BE2C (cell line): ENCODE measurements around the gene RTN4.

Experiments used
- DNase-seq: peaks from one replicate; pipeline ENCODE4 v3.0.0-alpha.2; 2020
- H3K27me3 ChIP-seq: fragments of 250-450 bp; sonication (Bioruptor Pico); 2 replicates; pipeline ENCODE4 v1.5.1; 2020; ENCODE audit warnings: mild to moderate bottlenecking
- H3K36me3 ChIP-seq: fragments of 250-450 bp; sonication (Bioruptor Pico); 2 replicates; pipeline ENCODE4 v1.5.1; 2020; ENCODE audit warnings: mild to moderate bottlenecking
- H3K4me1 ChIP-seq: fragments of 250-450 bp; sonication (Bioruptor Pico); 2 replicates; pipeline ENCODE4 v1.5.1; 2020
- H3K4me3 ChIP-seq: 2 replicates; pipeline ENCODE4 v1.5.1; 2011; ENCODE audit warnings: low read depth, low read length
- H3K9me3 ChIP-seq: fragments of 250-450 bp; sonication (Bioruptor Pico); 2 replicates; pipeline ENCODE4 v1.5.1; 2020
- TF ChIP-seq, protein P1 (sequence below): IDR thresholded peaks from 2 replicates; pipeline ENCODE4 v1.5.1; 2012; ENCODE audit warnings: mild to moderate bottlenecking, low read depth, low read length

The RTN4 gene

DNA sequence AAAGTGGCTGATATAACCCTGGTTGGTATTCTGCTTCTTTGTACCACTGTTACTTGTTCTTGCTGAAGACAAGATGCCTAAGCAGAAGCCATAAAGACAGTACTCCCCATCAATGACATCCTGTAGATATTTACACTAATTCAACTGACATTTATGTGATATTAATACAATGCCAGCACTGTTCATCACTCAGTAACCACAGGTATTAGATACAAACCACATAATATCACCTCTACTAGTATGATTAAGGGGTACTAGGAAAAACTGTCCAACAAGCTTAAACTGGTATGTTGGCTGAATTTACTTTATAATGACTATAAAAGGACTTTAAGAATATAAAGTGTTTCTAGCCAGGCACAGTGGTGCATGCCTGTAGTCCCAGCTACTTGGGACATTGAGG, 65.8 kb downstream of the RTN4 start:
- TF ChIP-seq, protein P1, sequence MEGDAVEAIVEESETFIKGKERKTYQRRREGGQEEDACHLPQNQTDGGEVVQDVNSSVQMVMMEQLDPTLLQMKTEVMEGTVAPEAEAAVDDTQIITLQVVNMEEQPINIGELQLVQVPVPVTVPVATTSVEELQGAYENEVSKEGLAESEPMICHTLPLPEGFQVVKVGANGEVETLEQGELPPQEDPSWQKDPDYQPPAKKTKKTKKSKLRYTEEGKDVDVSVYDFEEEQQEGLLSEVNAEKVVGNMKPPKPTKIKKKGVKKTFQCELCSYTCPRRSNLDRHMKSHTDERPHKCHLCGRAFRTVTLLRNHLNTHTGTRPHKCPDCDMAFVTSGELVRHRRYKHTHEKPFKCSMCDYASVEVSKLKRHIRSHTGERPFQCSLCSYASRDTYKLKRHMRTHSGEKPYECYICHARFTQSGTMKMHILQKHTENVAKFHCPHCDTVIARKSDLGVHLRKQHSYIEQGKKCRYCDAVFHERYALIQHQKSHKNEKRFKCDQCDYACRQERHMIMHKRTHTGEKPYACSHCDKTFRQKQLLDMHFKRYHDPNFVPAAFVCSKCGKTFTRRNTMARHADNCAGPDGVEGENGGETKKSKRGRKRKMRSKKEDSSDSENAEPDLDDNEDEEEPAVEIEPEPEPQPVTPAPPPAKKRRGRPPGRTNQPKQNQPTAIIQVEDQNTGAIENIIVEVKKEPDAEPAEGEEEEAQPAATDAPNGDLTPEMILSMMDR, result no peak
- Histone ChIP-seq H3K9me3 (no peaks in the 10 kb centered on the region), H3K4me1 (peaks cover 3% of the 10 kb centered on the region), H3K36me3 (peaks cover 9% of the 10 kb centered on the region), H3K27me3 (no peaks in the 10 kb centered on the region), H3K4me3 (no peak overlapping the region)
- DNase-seq, result no peak

GRCh38 chr2:54983345-54984220, 66.7 kb downstream of the RTN4 start:
- H3K9me3 ChIP-seq, result no peaks in the 10 kb centered on the region
- H3K4me3 ChIP-seq, result no peak overlapping the region
- DNase-seq, result no peak
- H3K36me3 ChIP-seq, result peaks cover 9% of the 10 kb centered on the region
- H3K27me3 ChIP-seq, result no peaks in the 10 kb centered on the region
- H3K4me1 ChIP-seq, result no peaks in the 10 kb centered on the region
- TF ChIP-seq, protein P1, result no peak

GRCh38 chr2:54981385-54981784, 68.9 kb downstream of the RTN4 start:
- TF ChIP-seq, protein P1, result no peak
- DNase-seq, result no peak
- no peaks in the 10 kb centered on the region for H3K27me3 ChIP-seq
- no peaks in the 10 kb centered on the region for H3K4me1 ChIP-seq
- H3K9me3 ChIP-seq, result no peaks in the 10 kb centered on the region
- H3K36me3 ChIP-seq, result peaks cover 6% of the 10 kb centered on the region
- no peak overlapping the region for H3K4me3 ChIP-seq

- Histone ChIP-seq H3K27me3 (no peaks in the 10 kb centered on the region), H3K36me3 (peaks cover 6% of the 10 kb centered on the region; the same call in 1 of the 2 replicates), H3K4me1 (no peaks in the 10 kb centered on the region), H3K9me3 (no peaks in the 10 kb centered on the region), H3K4me3 (no peak overlapping the region)
- TF ChIP-seq, protein P1, result no peak
- DNase-seq, result no peak
Observed at GRCh38 chr2:54979321-54980044, 70.8 kb downstream of the RTN4 start.

DNA sequence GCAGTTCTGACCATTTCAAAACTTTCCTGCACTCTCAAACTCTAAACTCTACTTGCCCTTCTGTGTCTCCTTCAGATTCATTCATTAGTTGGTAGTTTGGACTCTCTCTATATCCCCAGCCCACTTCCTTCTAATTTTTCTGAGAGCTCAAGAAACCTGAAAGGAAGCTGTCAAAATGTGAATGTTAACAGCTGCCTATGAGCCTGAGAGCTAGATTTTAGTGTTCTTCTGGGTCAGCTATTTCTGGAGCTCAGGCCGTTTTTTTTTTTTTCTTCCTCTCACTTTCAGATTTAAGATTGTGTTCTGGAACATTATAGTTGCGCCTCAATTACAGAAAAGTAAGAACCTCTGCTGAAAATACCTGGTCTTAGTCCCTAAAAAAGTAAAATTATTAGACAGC, 73.1 kb downstream of the RTN4 start:
- Histone ChIP-seq H3K36me3 (peaks cover 6% of the 10 kb centered on the region), H3K4me3 (no peak overlapping the region), H3K4me1 (no peaks in the 10 kb centered on the region), H3K9me3 (no peaks in the 10 kb centered on the region), H3K27me3 (no peaks in the 10 kb centered on the region)
- no peak for DNase-seq
- TF ChIP-seq, protein P1, result no peak
